HG03139 (cell line): ENCODE measurements around the gene TNF.

Experiments
- ATAC-seq: cut with Tn5 transposase; IDR thresholded peaks from one replicate; pipeline ENCODE4 v1.9.1; 2021; ENCODE audit not compliant: unreplicated experiment

TNF gene

GRCh38 chr6:31575335-31575901 is at the start of gene TNF:
TNF (plus strand) TSS chr6:31575565; CDS start chr6:31575742, 177 bp downstream.
- ATAC-seq = no peak

DNA sequence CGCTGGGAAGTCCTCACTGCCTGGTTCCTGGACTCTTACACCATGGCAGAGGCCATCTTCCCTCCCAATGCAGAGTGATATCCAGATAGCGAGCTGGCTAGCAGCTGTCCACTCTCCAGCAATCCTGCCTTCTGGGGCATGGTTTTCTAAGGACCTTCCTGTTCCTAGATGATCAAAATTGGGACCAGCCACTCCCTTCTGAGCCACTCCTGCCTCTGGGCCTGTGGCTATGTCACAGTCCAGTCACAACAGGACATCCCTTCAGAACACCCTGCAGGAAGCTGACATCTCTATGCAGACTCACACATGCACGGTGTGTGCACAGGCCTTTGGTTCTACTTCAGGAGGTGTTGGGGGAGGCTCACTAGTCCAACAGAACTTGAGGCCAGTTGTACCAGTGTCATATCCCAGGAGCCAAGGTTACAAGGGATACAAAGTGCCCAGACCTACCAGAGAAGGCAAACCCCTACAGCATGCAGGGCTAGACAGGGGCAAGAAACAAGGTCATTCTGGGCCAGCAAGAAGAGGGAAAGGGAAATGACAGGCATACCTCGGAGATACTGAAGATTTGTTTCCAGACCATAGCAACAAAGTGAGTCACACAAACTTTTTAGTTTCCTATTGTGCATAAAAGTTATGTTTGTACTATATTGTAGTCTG is 49.3 kb upstream of the TNF start:
- no peak for ATAC-seq

DNA sequence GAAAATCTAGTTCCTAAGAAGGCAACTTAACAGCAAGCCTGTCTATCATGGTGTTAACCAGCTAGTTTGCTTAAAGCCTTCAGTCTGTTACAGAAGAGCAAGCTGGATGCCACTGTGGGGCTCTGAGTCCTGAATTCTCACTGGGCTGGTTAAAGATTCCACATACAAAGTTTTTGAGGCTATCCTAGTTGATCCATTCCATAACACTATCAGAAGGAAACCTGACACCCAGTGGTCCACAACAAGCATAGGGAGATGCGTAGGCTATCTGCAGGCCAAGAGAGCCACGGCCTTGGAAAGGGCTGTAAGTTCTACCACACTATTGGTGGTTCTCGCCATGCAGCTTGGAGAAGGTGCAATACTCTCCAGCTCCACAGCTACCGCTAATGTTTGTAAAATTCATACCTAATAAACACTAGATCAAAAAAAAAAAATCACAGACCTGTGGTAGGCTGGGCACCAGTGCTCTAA is 47.0 kb upstream of the TNF start:
- ATAC-seq = no peak

DNA sequence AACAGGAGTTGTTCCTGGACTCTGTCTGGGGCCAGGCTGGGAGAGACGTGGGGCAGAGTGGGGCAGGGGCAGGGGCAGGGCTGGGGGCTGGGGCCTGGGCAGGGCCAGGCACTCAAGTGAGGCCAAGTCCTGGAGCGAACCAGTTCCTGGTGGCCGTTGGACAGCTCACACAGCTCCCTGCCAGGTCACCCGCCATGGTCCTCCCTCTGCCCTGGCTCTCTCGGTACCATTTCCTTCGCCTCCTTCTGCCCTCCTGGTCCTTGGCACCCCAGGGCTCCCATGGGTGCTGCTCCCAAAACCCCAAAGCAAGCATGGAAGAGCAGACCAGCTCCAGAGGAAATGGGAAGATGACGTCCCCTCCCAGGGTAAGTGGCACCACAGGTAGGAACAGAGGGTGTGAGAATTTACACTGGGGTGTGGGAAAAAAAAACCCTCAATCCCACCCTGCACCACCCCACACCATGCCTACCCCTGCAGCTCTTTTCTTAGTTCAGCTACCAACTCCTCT is 46.5 kb upstream of the TNF start, which contains the start of gene MCCD1:
TSS of gene MCCD1 (plus strand) at position 142 of the 508 bp plus-strand sequence. CDS start at position 195, 53 bp downstream.
- no peak for ATAC-seq

DNA sequence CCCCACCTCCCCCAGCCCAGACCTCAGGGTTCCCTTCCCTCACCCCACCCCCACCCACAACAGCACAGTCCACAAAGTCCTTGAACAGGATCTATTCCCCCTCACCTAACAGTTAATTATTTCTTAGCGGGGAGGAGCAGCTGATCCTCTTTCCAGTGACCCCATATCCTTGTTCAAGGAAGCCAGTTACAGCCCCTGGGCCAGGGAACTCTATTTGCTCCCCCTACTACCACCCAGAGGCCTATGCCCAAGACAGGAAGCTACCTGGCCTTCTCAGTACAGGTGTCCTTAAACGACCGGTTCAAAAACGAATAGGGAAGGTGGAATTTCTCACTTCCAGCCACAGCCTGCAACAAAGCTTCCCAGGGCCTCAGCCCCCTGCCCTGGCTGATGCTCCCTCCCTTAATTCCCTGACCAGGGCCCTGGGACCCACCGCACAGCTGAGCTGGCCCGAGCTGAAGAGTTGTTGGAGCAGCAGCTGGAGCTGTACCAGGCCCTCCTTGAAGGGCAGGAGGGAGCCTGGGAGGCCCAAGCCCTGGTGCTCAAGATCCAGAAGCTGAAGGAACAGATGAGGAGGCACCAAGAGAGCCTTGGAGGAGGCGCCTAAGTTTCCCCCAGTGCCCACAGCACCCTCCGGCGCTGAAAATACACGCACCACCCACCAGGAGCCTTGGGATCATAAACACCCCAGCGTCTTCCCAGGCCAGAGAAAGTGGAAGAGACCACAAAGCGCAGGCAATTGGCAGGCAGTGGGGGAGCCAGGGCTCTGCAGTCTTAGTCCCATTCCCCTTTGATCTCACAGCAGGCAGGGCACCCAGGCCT is 45.8 kb upstream of the TNF start:
- ATAC-seq = no peak

DNA sequence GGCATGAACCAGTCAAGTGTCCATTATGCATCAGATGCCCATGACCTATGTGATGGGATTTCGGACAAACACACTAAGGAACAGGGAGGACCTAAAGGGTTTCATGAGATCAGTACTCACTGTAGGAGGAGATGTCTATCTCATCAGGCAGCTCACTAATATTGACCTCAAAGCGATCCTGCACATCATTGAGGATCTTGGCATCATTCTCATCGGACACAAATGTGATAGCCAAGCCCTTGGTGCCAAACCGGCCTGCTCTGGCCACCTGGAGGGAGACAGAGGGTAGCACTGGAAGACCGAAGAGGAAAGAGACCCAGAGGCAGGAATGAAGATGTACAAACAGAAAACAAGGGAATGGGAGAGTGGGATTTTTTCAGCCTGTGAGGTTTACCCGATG is 44.7 kb upstream of the TNF start:
- ATAC-seq = no peak

DNA sequence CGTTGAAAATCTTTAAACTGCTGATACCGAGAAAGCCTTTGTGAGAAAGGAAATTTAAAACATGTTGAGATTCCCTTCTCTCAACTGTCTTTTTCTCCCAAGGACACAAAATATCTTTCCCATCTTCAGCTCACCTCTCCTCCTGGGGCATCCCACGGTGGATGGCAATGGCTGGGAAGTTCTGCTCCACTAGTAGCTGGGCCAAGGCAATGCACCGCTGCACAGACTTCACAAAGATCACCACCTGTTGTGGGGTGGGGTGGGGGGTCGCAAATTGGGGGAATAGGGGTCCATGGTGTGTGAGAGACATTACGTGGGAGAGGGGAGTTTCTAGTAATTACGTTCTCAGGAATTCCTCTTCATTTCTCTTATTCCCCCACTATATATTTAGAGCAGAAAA is 44.2 kb upstream of the TNF start:
- no peak for ATAC-seq

- ATAC-seq = no peak
These were observed 43.4 kb upstream of the TNF start for GRCh38 chr6:31531771-31532643.

GRCh38 chr6:31532644-31533454 is 42.5 kb upstream of the TNF start:
- ATAC-seq = no peak

GRCh38 chr6:31533455-31533841 is 41.9 kb upstream of the TNF start:
- ATAC-seq = no peak

DNA sequence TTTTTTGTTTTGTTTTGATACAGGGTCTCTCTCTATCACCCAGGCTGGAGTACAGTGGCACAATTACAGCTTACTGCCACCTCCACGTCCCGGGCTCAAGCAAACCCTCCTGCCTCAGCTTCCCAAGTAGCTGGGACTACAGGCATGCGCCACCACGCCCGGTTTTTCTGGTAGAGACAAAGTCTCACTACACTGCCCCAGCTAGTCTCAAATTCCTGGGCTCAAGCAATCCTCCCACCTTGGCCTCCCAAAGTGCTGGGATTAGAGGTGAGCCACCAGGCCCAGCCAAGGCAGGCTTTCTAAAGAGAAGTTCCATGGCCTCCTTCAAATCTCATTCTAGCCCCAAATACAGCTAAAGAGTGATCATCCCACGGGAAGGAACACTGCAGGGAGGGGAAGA is 41.4 kb upstream of the TNF start:
- ATAC-seq = no peak

GRCh38 chr6:31534521-31535040 is 40.8 kb upstream of the TNF start:
- ATAC-seq = no peak

GRCh38 chr6:31535538-31536324 is 39.6 kb upstream of the TNF start:
- ATAC-seq = no peak

DNA sequence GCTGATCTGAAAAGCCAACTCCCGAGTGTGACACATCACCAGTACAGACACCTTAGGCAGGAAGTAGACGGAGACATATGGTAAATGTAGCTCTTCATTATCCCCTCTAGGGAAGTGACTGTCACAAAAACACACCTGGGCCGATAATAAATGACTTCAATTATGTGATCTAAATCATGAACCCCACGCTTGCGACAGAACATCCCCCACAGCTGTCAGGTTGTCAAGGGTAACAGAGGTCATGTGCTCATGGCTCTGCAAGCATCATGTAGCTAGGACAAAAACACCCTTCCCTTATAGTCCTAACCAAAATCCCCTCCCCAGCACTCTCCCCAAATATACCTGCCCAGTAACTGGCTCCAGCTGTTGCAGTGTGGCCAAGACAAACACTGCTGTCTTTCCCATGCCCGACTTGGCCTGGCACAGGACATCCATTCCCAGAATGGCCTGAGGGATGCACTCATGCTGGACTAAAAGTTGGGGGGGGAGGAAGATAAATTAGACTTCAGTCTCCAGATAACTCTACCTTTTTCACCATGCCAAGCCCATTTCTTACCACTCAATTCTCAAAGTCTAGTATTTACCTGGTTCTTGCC is 36.5 kb upstream of the TNF start:
- ATAC-seq = no peak

DNA sequence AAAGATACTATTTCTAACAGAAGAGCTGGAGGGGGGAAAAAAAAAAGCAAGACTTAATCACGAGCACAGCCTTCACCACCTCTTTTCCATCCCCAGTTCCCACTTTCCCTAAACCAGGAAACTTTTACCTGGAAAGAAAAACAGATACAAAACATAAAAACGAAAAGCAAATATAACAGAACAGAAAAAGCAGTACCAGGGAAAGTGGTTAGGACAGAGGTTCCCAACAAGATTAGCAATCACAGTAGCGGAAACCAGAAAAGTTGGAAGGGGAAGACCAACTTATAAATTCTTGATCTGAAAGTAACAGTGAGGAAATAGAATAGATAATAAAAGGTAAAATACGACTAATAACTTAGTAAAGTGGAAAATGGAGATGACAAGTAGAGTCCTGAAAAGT is 34.7 kb upstream of the TNF start:
- no peak for ATAC-seq

DNA sequence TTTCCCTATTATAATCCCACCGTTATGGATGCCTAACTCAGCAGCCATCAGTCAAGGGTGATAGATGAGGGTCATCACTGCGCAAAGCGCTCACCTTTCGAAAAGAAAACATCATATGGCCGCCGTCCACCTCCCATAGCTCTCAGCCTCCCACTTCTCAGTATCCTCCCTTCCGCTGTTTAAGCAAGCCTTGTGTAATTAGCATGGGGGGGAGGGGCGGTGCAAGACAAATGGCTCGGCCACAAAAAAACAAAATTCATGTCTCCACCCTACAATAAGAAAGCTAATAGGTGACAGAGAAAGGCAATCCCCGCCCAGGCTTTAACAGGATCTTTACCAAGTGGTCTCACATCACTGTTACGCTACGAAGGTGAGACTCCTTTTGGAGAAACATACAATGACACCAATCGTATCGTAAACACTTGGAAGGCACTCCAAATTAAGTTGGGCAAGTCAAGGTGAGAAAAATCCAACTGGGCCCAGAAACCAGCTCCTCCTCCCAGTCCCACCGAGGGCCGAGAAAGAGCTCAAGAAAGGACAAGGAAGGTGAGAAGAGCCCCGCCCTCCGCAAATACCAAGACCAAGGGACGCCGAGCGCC is 34.2 kb upstream of the TNF start:
- peak; percentile 6 for ATAC-seq

GRCh38 chr6:31541658-31542521 is 33.5 kb upstream of the TNF start, which contains the start of gene DDX39B:
DDX39B (minus strand) TSS chr6:31542003; CDS start chr6:31540532, 1,471 bp downstream.
- ATAC-seq = peak; percentile 42
